SJCRH30 (cell line): ENCODE data around the gene YWHAQ. TPM values are rescaled to one million over a fixed set of nuclear protein-coding genes. Genes with fewer than 3 reads are reported as not detected.

Experiments
- DNase-seq, 2 experiments: peaks; one replicate each; pipeline ENCODE4 v3.0.0-alpha.2; 2015 to 2020
- H3K27ac ChIP-seq: fragments of 250-450 bp; sonication (Bioruptor Pico); 2 replicates; pipeline ENCODE4 v1.5.1; 2020; ENCODE audit warnings: mild to moderate bottlenecking, moderate library complexity
- H3K27me3 ChIP-seq: fragments of 250-450 bp; sonication (Bioruptor Pico); 2 replicates; pipeline ENCODE4 v1.5.1; 2020; ENCODE audit warnings: mild to moderate bottlenecking, moderate library complexity
- H3K36me3 ChIP-seq: fragments of 250-450 bp; sonication (Bioruptor Pico); 2 replicates; pipeline ENCODE4 v1.5.1; 2020; ENCODE audit warnings: mild to moderate bottlenecking, moderate library complexity
- H3K4me1 ChIP-seq: fragments of 250-450 bp; sonication (Bioruptor Pico); 2 replicates; pipeline ENCODE4 v1.5.1; 2020; ENCODE audit warnings: mild to moderate bottlenecking, moderate library complexity
- H3K4me3 ChIP-seq: fragments of 250-450 bp; sonication (Bioruptor Pico); 2 replicates; pipeline ENCODE4 v1.5.1; 2020; ENCODE audit warnings: mild to moderate bottlenecking, moderate library complexity
- H3K9me3 ChIP-seq: fragments of 250-450 bp; sonication (Bioruptor Pico); replicated peaks from 2 replicates; pipeline ENCODE4 v1.5.1; 2020; ENCODE audit warnings: mild to moderate bottlenecking, moderate library complexity
- total RNA-seq: library from RNA; depleted of rRNA; stranded (reverse); fragments of >200 nt; shearing (Covaris generic); gene quantifications from 2 replicates; pipeline ENCODE4 v1.2.3, GENCODE V29; 2014

Gene YWHAQ
- total RNA-seq, 1 experiment from 2014 or later, result 516 TPM

DNA sequence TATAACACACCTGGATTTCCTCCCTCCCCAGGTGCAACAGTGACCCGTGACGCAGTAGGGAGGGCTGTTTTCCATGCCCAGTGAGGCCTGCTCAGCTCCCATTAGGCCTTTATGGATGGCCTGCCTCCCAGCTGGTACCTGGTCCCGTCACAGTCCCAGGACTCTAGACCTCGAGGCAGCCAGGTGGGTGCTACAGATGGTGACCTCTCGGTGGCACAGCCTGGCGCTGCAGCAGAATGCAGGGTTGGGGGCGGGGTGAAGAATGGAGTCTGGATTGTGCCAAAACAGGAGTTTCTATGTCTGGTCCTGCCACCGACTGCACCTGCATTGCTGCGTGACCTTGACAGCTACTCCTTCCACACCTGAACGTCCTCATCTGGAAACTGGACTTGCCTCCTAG is 18.0 kb upstream of the YWHAQ start:
- Histone ChIP-seq H3K9me3 (no peaks in the 10 kb centered on the region), H3K4me1 (no peaks in the 10 kb centered on the region), H3K4me3 (no peak overlapping the region), H3K27ac (no peak overlapping the region), H3K36me3 (no peaks in the 10 kb centered on the region), H3K27me3 (peaks cover 14% of the 10 kb centered on the region)
- DNase-seq, result no peak

DNA sequence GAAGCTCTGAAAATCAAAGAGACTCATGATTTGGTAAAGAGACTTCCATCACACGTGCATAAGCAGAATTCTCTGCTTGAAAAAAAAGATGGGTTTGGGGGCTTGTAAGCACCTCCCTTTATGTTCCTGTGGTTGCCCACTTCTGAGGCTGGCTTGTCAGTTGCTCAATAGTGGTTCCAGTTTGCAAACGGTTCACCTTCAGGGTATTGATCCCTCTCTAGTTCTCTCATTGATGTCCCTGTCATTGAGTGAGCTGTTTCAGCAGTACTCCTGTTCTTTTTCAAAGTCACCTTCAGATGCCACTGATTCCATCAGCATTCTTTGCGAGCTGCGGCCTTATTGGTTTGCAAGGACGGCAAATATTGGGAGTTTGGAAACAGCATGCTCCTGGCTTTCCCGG is 17.1 kb upstream of the YWHAQ start:
- Histone ChIP-seq H3K4me3 (no peak overlapping the region), H3K27me3 (peaks cover 14% of the 10 kb centered on the region), H3K9me3 (no peaks in the 10 kb centered on the region), H3K4me1 (no peaks in the 10 kb centered on the region), H3K36me3 (no peaks in the 10 kb centered on the region), H3K27ac (no peak overlapping the region)
- no peak for DNase-seq

DNA sequence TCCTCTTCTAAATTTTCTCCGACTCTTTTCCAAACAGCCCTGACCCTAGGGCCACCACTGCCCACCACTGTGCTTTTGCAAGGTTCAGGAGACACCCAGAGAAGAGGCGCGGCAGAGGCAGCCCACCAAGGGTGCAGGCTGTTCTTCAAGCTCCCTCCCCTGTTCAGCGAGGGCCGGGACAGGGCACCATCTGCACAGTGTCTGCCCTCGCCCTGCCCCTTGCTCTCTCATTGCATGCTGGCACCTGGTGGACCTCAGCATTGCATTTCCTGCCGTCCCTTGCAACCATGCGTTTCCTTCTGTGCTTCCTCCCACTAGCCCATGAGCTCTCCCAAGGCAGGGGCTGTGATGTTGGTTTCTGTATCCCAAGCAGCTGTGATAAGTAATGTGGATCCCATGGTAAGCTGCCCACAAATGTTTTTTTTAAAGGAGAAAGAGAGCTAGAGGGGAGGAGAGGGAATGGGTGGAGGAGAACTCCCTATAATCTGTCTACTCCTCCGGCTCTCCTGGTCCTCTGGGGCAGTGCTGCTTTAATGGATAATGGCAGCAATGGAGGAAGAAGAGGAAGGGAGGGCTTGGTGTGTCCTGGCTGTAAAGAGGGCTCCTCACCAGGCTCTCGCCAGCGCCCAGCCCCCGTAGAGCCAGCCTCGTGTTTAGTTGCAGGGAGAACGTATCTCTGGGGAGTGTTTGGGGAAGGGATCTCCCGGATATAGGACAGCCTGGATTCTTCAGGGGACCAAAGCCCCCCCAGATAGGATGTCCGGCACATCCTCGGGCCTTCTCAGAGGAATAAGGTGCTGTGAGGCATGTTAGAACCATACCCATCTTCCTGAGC is 15.6 kb upstream of the YWHAQ start:
- Histone ChIP-seq H3K4me3 (no peak overlapping the region), H3K4me1 (peaks cover 4% of the 10 kb centered on the region), H3K27me3 (peaks cover 14% of the 10 kb centered on the region), H3K36me3 (no peaks in the 10 kb centered on the region), H3K9me3 (no peaks in the 10 kb centered on the region), H3K27ac (no peak overlapping the region)
- DNase-seq, result no peak

DNA sequence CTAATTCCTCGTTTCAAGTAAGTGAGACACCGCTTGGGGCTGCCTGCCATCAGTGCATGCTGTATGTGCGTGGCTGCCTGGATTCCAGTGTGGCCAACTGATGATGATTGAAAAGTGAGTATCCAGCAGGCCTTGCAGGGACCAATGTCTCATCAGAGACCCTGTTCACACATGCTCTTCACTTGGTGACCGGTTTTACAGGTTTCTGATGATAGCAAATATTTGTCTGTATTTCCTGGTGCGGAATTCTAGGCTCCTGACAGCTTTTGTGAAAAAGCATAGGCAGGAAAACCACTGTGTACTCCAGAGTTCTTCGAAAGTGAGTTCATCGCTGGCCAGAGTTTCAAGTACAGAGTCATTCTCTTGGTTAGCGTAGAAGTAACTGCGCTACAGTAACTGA is 13.8 kb upstream of the YWHAQ start:
- H3K9me3 ChIP-seq, result no peaks in the 10 kb centered on the region
- no peak overlapping the region for H3K27ac ChIP-seq
- peaks cover 4% of the 10 kb centered on the region for H3K4me1 ChIP-seq
- H3K36me3 ChIP-seq, result no peaks in the 10 kb centered on the region
- DNase-seq, result no peak
- no peak overlapping the region for H3K4me3 ChIP-seq
- H3K27me3 ChIP-seq, result peaks cover 14% of the 10 kb centered on the region

DNA sequence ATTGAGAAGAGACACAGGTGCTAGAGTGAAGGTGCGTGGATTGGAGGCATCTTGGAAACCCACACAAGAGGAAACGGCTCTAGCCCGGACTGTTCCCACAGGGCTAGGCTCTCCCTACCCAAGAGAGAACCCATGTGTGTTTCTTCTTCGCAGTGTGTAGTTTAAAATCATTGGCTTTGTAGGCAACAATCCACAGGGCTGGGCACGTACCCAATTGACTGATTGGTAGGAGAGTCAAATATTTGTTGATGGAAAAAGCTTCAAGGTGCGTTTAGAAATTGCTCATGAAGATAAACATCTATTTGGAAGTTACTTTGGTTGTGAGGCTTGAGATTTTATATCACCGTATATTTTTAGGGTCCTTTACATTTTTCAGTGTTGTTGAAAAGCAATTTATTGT is 13.2 kb upstream of the YWHAQ start:
- Histone ChIP-seq H3K27ac (no peak overlapping the region), H3K27me3 (peaks cover 14% of the 10 kb centered on the region), H3K9me3 (no peaks in the 10 kb centered on the region), H3K4me1 (peaks cover 9% of the 10 kb centered on the region), H3K4me3 (no peak overlapping the region), H3K36me3 (no peaks in the 10 kb centered on the region)
- DNase-seq, result no peak

DNA sequence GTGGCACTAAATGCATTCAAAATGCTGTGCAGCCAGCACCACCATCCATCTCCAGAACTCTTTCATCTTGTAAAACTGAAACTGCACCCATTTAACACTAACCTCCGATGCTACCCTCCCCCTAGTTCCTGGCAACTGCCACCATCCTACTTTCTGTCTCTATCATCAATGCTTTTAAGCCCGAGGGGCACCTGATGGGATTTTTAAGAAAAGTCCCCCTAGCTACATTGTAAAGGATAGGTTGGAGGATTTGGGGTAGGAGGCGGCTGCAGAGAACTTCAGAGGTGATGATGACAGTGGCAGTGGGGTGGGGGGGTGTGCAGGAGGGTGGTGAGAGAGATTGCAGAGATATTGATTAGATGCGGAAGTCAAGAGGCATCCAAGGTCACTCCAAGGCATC is 10.8 kb upstream of the YWHAQ start:
- Histone ChIP-seq H3K4me3 (no peak overlapping the region), H3K27ac (no peak overlapping the region), H3K9me3 (no peaks in the 10 kb centered on the region), H3K4me1 (peaks cover 32% of the 10 kb centered on the region), H3K36me3 (no peaks in the 10 kb centered on the region), H3K27me3 (no peaks in the 10 kb centered on the region)
- DNase-seq, result no peak

DNA sequence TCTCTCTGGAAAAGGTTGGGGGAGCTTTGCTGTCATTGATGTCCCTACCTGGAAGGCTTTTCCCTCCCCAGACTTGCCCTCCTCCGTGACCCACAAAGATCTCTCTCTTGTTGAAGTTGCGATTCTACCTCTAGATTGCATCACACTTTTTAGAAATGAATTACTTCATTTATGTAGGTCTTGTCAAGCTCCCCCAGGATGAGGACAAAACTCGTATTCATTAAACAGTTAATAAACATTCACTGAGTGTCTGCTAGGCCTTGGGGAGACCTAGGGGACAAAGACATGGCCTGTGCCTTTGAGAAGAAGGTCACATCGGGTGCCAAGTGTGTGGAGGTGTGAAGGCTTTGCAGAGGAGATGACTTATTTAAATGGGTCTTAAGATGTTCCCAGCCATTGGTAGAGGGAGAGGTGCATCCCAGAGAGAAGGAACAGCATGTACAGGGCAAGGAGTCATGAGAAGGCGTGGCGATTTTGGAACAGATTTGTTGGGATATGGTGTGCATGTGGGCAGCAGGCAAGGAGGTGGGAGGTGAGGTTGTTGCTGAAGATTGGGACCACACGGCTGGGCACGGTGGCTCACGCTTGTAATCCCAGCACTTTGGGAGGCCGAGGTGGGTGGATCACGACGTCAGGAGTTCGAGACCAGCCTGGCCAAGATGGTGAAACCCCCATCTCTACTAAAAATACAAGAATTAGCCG is 9.8 kb upstream of the YWHAQ start:
- peaks cover 32% of the 10 kb centered on the region for H3K4me1 ChIP-seq
- no peak overlapping the region for H3K4me3 ChIP-seq
- H3K36me3 ChIP-seq, result no peaks in the 10 kb centered on the region
- H3K27ac ChIP-seq, result no peak overlapping the region
- no peaks in the 10 kb centered on the region for H3K27me3 ChIP-seq
- no peaks in the 10 kb centered on the region for H3K9me3 ChIP-seq
- no peak for DNase-seq

DNA sequence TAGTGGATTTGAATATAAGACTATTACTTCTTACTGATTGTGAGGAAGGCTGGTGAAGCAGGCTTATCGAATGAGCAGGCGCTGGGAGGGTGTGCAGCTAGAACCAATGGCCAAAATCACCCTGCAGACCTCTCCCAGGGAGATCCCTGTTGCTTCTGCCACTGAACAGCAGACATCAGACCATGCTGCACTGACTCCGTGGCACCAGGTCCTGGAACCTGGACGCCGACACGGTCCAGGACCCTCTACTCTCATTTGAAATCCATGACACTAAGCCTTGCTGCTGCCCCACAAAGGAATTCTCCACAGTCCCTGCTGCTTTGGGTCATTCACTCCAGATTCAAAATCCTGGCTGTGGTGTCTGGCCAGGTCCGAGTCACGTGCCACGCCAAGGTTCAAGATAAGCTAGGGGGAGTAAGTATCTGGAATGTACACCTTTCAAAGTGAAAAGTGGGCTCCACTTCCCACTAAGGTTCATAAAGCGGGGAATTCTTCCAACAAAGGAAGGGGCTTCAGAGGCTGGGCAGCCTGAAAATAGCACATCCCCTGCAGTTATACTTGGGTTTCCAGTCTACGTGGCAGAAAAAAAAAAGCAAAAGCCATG is 9.0 kb upstream of the YWHAQ start:
- no peaks in the 10 kb centered on the region for H3K27me3 ChIP-seq
- H3K27ac ChIP-seq, result no peak overlapping the region

DNA sequence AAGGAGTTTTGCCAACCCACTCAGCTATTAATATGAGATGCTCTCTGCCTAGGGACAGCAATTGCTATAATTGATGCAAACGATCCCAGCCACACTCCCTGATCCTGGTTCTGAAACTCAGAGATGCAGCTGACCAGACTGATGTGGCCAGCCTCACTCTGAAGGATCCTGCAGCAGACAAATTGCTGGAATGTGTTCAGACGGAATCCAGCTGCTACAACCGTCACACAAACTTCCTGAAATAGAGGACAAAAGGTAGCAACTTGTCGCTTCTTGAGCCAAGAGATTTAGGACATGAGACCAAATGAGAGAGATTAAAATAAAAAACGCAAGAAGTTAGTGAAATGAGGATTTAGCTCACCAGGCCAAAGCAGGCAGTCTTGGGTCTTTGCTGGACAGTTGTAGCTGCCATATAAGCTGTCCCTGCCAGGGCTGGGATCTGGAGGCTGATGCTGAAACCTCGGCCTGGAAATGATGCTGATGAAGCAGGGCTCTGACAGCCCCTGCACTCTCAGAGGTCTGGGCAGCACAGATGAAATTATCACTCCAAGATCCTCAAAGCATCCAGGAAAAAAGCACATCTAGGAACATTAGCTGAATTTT is 8.3 kb upstream of the YWHAQ start:
- H3K4me3 ChIP-seq, result no peak overlapping the region
- H3K27me3 ChIP-seq, result no peaks in the 10 kb centered on the region
- DNase-seq, result peak; percentile 35 to 53
- no peak overlapping the region for H3K27ac ChIP-seq
- peaks cover 32% of the 10 kb centered on the region for H3K4me1 ChIP-seq
- no peaks in the 10 kb centered on the region for H3K36me3 ChIP-seq
- H3K9me3 ChIP-seq, result no peaks in the 10 kb centered on the region

More for the DNA sequence above, 9.0 kb upstream of the YWHAQ start:
- H3K4me1 ChIP-seq, result peaks cover 32% of the 10 kb centered on the region
- H3K36me3 ChIP-seq, result no peaks in the 10 kb centered on the region
- H3K9me3 ChIP-seq, result no peaks in the 10 kb centered on the region
- no peak for DNase-seq
- H3K4me3 ChIP-seq, result no peak overlapping the region

DNA sequence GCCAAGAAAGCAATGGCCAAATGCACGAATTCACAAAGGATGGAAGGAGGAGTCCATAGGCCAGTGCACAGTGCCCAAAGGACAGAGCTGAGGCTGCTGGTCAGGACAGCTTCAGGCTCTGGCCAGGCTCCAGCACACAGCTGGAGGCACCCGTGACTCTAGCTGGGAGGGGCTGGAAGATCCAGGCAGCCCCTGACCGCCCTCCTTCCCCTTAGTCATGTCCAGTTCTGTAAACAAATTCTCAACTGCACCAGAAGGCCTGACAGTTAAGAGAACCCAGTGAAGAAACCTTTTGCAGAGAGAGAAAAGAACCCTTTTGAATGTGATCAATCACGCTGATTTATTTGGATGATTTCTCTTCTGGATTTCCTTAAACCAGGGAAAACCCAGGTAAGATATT is 7.7 kb upstream of the YWHAQ start:
- no peaks in the 10 kb centered on the region for H3K36me3 ChIP-seq
- DNase-seq, result peak; percentile 77 to 80
- H3K4me3 ChIP-seq, result no peak overlapping the region
- H3K27me3 ChIP-seq, result no peaks in the 10 kb centered on the region
- H3K27ac ChIP-seq, result no peak overlapping the region
- no peaks in the 10 kb centered on the region for H3K9me3 ChIP-seq
- peaks cover 32% of the 10 kb centered on the region for H3K4me1 ChIP-seq

DNA sequence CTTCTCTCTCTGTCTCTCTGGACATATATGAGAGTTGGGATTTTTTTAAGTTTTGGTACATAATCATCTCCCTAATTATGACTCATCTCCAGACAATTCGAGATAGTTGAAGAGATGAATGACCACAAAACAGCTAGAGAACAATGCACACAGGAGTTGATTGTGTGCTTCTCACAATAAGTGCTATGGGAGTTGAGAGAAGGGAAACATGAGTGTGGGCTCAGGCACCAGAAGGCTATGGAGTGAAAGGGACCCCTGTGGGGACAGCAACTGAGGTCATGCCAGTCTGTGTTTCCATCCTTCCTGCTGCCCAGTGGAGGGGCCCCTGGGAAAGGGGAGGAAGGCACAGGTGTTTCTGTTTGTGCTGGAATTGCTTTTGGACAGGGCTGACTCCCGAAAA is 6.5 kb upstream of the YWHAQ start:
- no peaks in the 10 kb centered on the region for H3K27me3 ChIP-seq
- no peaks in the 10 kb centered on the region for H3K36me3 ChIP-seq
- peak; percentile 54 to 71 for DNase-seq
- peaks cover 37% of the 10 kb centered on the region for H3K4me1 ChIP-seq
- no peak overlapping the region for H3K4me3 ChIP-seq
- H3K9me3 ChIP-seq, result no peaks in the 10 kb centered on the region
- H3K27ac ChIP-seq, result no peak overlapping the region

DNA sequence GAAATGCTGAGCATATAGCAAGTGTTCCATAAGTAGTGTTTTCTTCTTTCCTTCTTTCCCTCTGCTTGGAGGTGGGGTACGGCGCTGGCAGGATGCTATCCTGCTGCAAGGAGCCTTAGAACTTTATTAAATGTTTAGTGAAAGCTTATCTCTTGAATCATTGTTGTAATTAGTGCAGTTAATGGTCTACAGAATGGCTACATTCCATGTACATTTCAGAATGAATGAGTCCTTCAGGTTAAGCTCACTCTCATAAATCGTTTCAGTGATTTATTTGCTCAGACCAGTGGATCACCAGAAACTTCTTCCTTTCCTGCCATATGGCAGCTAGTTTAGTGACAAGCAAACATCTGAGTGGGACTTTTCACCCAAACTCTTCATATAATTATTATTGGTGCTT is 3.3 kb upstream of the YWHAQ start:
- H3K4me1 ChIP-seq, result peaks cover 40% of the 10 kb centered on the region

DNA sequence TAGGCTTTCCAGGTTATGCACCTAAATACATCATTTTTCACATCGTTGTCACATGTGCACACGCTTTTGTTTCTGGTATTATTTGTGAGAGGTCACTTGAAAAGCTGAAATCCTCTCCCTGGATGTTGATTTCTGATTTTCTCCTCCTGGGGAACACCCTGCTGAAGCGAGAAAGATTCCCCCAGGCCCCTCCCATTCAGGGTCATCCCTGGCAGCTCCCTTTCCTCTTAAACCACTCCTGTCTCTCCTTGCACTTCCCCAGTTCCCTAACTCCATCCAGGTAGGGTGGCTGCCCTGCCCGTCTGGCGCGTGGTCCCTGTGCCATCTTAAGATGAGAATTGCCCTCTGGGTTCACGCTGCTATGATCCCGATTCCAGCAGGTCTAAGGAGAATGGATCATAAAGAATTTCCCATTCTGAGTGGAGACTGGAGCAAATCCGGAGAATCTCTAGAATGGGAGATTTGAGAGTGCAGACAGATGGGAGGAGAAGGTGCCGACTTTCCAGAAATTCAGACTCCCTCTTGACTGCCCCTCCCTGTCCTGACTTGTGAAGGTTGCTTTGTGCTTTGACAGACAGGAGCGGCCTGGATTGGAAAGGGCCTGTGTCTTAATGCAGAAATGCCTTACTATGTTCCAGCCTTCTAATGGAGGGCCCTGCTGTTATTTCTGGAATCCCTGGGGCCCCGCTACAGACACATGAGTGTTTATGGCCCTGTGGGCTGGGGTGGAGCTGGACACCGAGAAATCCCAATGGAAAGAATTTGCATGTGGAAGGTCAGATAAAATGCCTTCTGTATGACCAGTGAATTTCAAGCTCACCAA is 1.3 kb upstream of the YWHAQ start:
- peak overlapping the region; percentile 77 for H3K4me3 ChIP-seq
- H3K4me1 ChIP-seq, result peaks cover 20% of the 10 kb centered on the region
- H3K9me3 ChIP-seq, result no peaks in the 10 kb centered on the region
- DNase-seq, result peak; percentile 67 to 76
- H3K27ac ChIP-seq, result no peak overlapping the region
- H3K36me3 ChIP-seq, result peaks cover 29% of the 10 kb centered on the region
- H3K27me3 ChIP-seq, result no peaks in the 10 kb centered on the region

More for the DNA sequence above, 3.3 kb upstream of the YWHAQ start:
- Histone ChIP-seq H3K27ac (no peak overlapping the region), H3K27me3 (no peaks in the 10 kb centered on the region), H3K4me3 (no peak overlapping the region), H3K9me3 (no peaks in the 10 kb centered on the region), H3K36me3 (peaks cover 10% of the 10 kb centered on the region)
- DNase-seq, result no peak

DNA sequence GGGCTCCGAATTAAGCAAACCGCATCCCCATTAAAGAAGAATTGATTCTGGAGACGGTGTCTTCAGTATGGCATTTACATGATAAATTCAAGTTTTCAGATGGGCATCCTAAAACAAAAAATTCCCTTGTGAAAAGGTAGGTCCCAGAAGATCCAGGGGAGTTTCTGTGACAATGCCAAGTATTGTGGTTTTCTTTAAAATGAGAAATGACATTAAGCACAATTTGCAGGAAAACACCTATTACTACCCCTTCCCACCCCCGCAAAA is 689 bp upstream of the YWHAQ start:
- H3K27me3 ChIP-seq, result no peaks in the 10 kb centered on the region
- no peak for DNase-seq
- no peaks in the 10 kb centered on the region for H3K9me3 ChIP-seq
- peaks cover 16% of the 10 kb centered on the region; the same call in 1 of the 2 replicates for H3K4me1 ChIP-seq
- peaks cover 31% of the 10 kb centered on the region for H3K36me3 ChIP-seq
- H3K27ac ChIP-seq, result no peak overlapping the region; the same call in 1 of the 2 replicates
- peak overlapping the region; percentile 77 for H3K4me3 ChIP-seq
